NCI-H1436 (cell line): ENCODE results near the gene PROZ.

ENCODE experiments used
- DNase-seq: peaks from one replicate; lab custom pipeline; 2025; lab: John Stamatoyannopoulos, UW

PROZ gene

DNA sequence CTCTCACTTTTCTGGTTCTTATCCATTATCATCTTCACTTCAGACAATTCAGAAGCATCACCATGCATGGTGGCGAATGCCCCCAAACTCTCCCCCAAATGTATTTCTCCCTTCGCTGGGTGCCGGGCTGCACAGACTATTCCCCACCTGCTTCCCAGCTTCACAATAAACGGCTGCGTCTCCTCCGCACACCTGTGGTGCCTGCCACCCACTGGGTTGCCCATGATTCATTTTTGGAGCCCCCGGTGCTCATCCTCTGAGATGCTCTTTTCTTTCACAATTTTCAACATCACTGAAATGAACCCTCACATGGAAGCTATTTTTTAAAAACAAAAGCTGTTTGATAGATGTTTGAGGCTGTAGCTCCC is 38.6 kb upstream of the PROZ start:
- no peak for DNase-seq

DNA sequence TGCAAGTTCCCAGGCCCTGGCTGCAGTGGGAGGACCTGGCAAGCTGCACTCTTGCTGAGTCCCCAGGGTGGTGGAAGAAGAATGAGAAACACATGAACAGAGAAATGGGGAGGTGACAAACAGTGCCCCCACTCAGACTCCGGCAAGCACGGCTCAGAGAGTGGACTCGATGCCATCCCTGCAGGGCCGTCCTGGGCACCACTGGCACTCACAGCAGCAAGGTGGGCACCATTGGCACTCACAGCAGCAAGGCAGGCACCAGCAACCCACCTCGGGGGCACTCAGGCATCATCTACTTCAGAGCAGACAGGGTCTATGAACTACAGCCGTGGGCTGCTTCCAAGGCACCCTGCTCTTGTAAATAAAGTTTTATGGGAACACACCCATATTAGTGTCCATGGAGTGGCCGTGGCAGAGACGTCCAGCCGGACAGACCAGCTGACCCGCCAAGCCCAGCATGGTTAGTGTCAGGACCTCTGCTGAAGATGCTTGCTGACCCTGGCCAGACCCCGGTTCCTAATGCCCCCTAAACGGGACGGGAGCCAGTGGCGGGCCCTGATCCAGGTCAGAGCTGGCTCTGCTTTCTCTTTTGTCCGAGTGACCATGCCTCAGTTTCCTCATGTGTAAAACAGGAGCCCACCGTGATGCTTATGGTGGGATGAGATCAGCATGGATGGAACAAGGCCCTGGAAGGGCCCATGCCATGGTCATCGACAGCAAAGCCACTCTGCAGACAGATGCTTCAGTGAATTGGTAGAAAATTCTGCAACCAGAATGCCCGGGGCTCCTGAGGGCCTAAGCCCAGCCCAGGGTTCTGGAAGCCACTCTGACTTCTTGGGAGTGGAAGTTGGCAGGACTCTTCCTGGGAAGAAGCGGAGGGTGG is 37.9 kb upstream of the PROZ start:
- no peak for DNase-seq

GRCh38 chr13:113121183-113121927 is 37.1 kb upstream of the PROZ start:
- no peak for DNase-seq

GRCh38 chr13:113121928-113122471 is 36.4 kb upstream of the PROZ start:
- no peak for DNase-seq

DNA sequence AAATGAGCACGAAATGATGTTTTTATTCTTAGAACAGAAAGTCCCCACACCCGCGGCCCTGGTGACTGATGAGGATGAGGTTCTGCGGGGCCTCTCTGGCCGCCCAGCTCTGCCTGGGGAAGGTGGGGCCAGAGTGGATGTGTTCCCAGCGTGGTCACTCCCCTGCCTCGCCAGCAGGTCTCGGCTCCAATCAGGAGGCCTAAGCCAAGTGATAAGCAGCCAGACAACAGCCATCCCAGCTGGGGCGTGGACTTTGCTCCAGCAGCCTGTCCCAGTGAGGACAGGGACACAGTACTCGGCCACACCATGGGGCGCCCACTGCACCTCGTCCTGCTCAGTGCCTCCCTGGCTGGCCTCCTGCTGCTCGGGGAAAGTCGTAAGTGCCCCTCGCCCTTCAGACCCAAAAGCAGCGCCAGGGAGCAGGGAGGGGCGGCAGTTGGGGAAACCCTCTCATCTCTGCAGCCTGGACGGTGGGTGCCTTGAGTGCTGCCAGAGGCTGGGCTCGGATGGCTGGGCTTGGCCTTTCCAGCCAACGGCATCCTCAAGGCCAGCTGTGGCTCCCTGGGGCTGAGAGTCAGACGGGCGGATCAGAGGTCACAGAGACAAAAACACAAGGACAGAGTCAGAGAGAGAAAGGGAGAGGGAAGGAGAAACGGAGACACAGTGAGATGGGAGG is 35.8 kb upstream of the PROZ start, which contains the start of gene F10:
F10 (plus strand) TSS at position 250 of the 676 bp plus-strand sequence; CDS start at position 307, 57 bp downstream.
- DNase-seq: no peak

- DNase-seq: no peak
Measured at GRCh38 chr13:113123226-113124201, 34.9 kb upstream of the PROZ start.

DNA sequence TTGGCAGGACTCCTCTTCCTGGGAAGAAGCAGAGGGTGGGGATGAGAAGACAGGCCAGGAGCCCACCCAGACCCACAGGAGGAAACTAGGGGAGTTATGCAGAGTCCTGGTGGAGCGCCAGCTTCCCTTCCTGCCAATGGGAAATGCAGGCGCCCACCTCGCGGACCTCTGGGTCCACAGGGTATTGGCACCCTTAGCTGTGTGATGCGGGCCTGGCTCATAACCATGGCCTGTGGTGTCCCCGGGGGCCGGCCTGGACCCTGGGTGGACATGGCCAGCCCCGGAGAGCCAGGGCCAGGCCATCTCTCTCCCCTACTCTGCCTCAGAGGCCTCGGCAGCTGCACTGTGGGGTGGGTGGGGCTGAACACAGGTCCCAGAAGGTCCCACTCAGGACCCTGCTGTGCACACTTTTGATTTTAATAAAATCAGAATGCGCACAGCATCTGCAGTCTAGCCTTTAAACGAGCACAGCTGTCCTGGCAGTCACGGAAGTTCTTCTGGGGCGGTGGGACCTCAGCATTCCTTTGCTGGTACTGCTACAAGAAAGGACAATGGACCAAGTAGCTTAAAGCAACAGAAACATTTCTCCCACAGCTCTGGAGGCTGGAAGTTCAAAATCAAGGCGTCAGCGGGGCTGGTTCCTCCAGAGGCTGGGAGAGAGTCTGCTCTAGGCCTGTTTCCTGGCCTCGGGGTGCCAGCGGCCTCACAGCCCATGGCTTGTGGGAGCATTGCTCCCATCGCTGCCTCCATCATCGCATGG is 34.1 kb upstream of the PROZ start:
- no peak for DNase-seq

DNA sequence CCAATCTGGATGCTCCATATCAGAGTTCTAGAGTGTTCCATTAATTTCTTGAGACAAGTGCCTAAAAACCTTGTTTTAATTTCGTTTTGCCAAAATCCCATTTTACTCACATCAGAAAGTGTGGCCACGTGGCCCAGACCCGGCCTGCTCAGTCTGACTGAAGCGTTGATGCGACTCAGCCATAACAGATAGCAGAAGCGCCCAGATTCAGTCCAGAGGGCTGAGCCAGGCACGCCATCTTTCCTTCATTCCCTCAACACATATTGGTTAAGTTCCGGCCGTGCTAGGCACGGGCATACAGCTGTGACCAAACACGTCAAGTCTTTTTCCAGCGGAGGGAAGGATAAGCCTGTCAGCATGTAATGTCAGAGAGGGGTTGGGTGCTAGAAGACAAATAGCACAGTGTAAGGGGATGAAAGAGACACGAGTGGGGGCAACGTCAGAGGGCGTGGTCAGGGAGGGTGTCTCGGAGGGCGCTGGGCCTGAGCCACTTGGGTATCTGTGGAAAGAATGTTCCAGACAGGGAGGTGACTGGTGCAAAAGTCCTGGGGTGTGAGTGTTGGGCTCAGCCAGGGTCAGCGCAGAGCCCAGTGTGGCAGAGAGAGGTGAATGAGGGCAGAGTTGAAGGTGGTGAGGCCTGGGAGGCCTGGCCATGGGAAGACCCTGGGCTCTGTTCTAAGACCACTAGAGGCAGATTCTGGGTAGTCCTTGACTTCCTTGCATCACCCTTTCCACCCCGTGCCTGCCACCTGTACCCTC is 32.8 kb upstream of the PROZ start:
- DNase-seq: no peak

DNA sequence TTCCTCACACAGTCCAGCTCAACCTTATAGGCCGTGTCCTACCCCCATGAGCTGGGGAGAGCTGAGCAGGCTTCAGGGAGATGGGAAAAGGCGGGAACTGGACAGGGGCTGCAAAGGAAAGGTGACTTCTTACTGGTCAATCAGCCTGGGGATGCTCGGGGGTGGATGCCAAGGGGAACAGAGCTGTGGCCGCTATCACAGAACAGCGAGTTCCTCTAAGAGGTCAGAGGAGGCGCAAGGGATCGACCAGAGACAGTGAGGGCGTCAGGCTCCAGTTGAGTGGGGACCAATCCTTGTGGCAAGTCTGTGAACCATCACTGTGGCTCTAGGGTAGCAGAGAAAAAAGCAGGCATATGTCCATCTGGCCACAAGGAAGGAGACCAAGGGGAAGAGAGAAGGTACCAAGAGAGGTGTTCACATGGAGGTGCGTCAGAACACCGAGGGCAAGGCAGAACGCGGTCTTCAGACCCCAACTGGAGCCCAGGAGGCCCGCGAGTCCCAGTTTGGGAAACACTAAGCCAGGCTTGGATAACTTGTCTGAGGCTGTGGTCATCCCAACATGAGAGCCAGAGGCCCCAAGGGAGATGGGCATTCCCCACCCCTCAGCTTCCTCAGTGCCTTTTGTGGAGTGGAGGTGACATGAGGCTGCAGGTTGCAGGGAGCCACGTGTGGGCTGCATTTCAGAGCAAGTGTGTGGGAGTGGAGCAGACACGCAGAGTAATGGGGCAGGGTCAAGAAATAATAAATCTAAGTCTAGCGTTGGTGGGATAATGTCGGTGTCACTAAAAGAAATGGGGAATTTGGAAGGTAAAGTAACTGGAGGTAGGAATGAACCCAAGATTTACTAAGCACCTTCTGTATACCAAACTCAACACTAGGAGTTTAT is 31.9 kb upstream of the PROZ start:
- no peak for DNase-seq

DNA sequence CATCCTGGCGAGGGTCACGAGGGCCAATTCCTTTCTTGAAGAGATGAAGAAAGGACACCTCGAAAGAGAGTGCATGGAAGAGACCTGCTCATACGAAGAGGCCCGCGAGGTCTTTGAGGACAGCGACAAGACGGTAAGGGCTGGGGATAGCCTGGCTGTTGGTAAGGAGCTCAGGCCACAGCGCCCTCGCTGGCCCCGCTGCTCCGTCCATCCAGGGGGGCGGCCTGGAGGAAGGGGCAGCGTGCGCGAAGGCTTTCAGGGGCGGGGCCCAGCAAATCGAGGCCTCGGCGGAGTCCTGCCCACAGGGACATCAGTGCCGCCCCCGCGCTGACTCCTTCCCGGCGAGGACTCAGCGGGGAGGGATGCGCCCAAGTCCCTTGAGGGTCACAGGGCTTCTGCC is 29.0 kb upstream of the PROZ start:
- no peak for DNase-seq

GRCh38 chr13:113129921-113130750 is 28.3 kb upstream of the PROZ start:
- no peak for DNase-seq

DNA sequence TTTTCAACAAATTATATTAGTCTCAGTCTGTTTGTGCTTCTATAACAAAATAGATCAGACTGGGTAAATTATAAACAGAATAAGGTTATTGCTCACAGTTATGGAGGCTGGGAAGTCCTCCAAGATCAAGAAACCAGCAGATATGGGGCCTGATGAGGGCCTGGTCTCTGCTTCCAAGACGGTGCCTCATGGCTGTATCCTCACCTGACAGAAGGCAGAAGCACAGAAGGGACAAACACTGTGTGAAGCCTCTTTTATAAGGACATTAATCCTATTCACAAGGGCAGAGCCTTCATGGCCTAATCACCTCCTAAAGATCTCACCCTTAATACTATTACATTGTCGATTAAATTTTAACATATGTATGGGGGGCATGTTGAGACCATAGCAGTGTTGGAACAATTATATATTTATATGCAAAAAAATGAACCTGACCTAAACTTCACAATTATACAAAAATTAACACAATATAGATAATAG is 23.1 kb upstream of the PROZ start:
- no peak for DNase-seq

- no peak for DNase-seq
Measured at GRCh38 chr13:113137691-113138298, 20.7 kb upstream of the PROZ start.

DNA sequence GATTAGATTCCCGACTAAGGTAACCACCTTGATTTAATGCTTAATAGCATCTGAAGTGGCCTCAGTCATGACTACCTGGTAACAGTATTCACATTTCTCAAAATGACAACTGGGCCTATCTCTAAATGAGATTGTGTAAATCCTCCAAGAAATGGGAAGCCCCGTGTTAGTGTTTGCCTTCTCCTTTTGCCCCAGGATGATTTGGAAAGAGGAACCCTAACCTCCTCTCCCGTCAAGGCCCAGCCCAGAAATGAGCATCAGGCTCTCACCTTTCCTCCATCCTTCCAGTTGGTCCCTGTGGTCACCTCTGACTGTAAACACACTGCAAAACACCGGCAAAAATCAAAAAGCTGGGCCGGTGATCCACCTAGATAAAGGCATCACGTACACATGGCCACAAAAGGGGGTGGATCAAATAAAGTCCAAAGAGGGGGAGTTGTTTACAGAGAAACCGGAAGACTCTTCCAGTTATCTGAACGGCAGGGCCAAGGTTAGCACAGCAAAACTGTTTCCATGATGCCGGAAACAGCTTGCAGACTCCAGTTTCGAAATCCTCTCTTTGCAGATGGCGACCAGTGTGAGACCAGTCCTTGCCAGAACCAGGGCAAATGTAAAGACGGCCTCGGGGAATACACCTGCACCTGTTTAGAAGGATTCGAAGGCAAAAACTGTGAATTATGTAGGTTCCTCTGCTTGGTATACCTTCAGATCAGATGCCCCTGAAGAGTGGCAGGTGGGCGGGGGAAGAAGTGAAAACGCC is 19.5 kb upstream of the PROZ start:
- DNase-seq: no peak

- no peak for DNase-seq
Measured at GRCh38 chr13:113139577-113139976, 18.9 kb upstream of the PROZ start.
